Endothelial cell of umbilical vein (primary cell): ENCODE data around the gene EIF3A.

ENCODE experiments used
- EZH2 ChIP-seq: IDR thresholded peaks from 2 replicates; pipeline ENCODE4 v1.6.1; 2012; ENCODE audit warnings: borderline replicate concordance, low read depth, mild to moderate bottlenecking, moderate library complexity, low read length, inconsistent platforms; ENCODE audit not compliant: severe bottlenecking
- GATA2 ChIP-seq: IDR thresholded peaks from 2 replicates; pipeline ENCODE4 v1.7.0; 2011; ENCODE audit warnings: low read depth, mild to moderate bottlenecking, moderate library complexity, mixed read lengths, low read length; ENCODE audit not compliant: insufficient read length, insufficient read depth
- JUN ChIP-seq: IDR thresholded peaks from 2 replicates; pipeline ENCODE4 v1.6.1; 2011; ENCODE audit warnings: borderline replicate concordance, low read depth; ENCODE audit not compliant: insufficient read length, insufficient read depth
- MYC ChIP-seq: IDR thresholded peaks from one replicate; pipeline ENCODE4 v1.6.1; 2011; ENCODE audit warnings: mild to moderate bottlenecking, low read depth, low read length
- POLR2A ChIP-seq: IDR thresholded peaks from 2 replicates; pipeline ENCODE4 v1.6.1; 2012; ENCODE audit warnings: low read depth, mild to moderate bottlenecking, control low read depth, low read length
- POLR2AphosphoS5 ChIP-seq: IDR thresholded peaks from 2 replicates; pipeline ENCODE4 v1.6.1; 2012; ENCODE audit warnings: low read depth, mild to moderate bottlenecking, control low read depth, low read length, moderate library complexity; ENCODE audit not compliant: insufficient read depth
- TF ChIP-seq, protein P1 (sequence below), 2 donors: IDR thresholded peaks; 1 replicate in 1 of 2; 2 replicates in 1 of 2; pipeline ENCODE4 v1.5.1; 2011; ENCODE audit warnings: low read length in 2 of 2, mild to moderate bottlenecking in 2 of 2, moderate library complexity in 2 of 2, control low read depth in 1 of 2, inconsistent platforms in 1 of 2, low read depth in 1 of 2; ENCODE audit not compliant: insufficient read depth in 1 of 2; ENCODE audit errors: extremely low read depth in 1 of 2
- TF ChIP-seq, protein P2 (sequence below): IDR thresholded peaks from 2 replicates; pipeline ENCODE4 v1.6.1; 2011; ENCODE audit not compliant: insufficient read depth, insufficient read length

DNA sequence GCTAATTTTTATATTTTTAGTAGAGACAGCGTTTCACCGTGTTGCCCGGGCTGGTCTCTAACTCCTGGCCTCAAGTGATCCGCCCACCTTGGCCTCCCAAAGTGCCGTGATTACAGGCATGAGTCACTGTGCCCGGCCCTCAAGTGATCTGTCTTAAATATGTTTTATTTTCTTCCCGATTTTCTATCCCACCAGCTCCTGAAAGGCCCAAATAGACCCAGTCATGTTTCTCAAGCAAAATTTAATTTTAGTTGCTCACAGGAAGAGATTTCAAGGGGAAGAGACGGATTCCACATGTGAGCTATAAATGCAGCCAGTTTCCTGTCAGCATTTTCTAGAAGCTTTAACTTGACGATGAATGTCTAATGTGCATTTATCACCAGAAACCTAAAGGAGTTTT is 35.3 kb upstream of the EIF3A start:
- TF ChIP-seq, protein P1, sequence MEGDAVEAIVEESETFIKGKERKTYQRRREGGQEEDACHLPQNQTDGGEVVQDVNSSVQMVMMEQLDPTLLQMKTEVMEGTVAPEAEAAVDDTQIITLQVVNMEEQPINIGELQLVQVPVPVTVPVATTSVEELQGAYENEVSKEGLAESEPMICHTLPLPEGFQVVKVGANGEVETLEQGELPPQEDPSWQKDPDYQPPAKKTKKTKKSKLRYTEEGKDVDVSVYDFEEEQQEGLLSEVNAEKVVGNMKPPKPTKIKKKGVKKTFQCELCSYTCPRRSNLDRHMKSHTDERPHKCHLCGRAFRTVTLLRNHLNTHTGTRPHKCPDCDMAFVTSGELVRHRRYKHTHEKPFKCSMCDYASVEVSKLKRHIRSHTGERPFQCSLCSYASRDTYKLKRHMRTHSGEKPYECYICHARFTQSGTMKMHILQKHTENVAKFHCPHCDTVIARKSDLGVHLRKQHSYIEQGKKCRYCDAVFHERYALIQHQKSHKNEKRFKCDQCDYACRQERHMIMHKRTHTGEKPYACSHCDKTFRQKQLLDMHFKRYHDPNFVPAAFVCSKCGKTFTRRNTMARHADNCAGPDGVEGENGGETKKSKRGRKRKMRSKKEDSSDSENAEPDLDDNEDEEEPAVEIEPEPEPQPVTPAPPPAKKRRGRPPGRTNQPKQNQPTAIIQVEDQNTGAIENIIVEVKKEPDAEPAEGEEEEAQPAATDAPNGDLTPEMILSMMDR (IDR thresholded peaks at IDR 0.05; ENCODE audit: extremely low read depth in 1 of 2, insufficient read depth in 1 of 2, low read depth in 1 of 2, low read length in 2 of 2): no peak
- no peak for TF ChIP-seq POLR2AphosphoS5
- TF ChIP-seq JUN: no peak
- no peak for TF ChIP-seq EZH2
- TF ChIP-seq POLR2A: no peak
- TF ChIP-seq GATA2: no peak
- TF ChIP-seq, protein P2, sequence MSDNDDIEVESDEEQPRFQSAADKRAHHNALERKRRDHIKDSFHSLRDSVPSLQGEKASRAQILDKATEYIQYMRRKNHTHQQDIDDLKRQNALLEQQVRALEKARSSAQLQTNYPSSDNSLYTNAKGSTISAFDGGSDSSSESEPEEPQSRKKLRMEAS: no peak
- no peak for TF ChIP-seq MYC
